Keratinocyte (primary cell): Measurements from ENCODE around the gene AGAP1. TPM values are rescaled to one million over a fixed set of nuclear protein-coding genes. Genes with fewer than 3 reads are reported as not detected.

Experiments
- DNase-seq: peaks from one replicate; pipeline ENCODE4 v3.0.0-alpha.2; 2011; ENCODE audit warnings: low read depth, missing footprints, low spot score
- FAIRE-seq: peaks from 2 replicates; lab custom pipeline; 2011; peaks lifted over from hg19 to GRCh38; lab: Jason Lieb, UNC
- H2AFZ ChIP-seq: 2 replicates; pipeline ENCODE4 v1.6.0; 2012; ENCODE audit warnings: low read length, control low read depth, inconsistent platforms; ENCODE audit not compliant: control insufficient read depth
- H3K27ac ChIP-seq: 2 replicates; pipeline ENCODE4 v1.5.1; 2011; ENCODE audit warnings: low read length; ENCODE audit not compliant: control insufficient read depth, insufficient read depth
- H3K27me3 ChIP-seq: 3 replicates; pipeline ENCODE4 v1.6.0; 2011; ENCODE audit warnings: low read length; ENCODE audit not compliant: control insufficient read depth, insufficient read depth; ENCODE audit errors: extremely low read depth
- H3K36me3 ChIP-seq, 2 experiments: 2 replicates in 1 of 2; 3 replicates in 1 of 2; pipeline ENCODE4 v1.5.1; 2011; ENCODE audit warnings: low read length in 2 of 2, mild to moderate bottlenecking in 1 of 2; ENCODE audit not compliant: control insufficient read depth in 2 of 2, insufficient read depth in 2 of 2; ENCODE audit errors: extremely low read depth in 1 of 2
- H3K4me1 ChIP-seq: 3 replicates; pipeline ENCODE4 v1.5.1; 2011; ENCODE audit warnings: low read length; ENCODE audit not compliant: control insufficient read depth, insufficient read depth; ENCODE audit errors: extremely low read depth
- H3K4me2 ChIP-seq: 3 replicates; pipeline ENCODE4 v1.6.0; 2011; ENCODE audit warnings: low read depth, low read length; ENCODE audit not compliant: control insufficient read depth, insufficient read depth; ENCODE audit errors: extremely low read depth
- H3K4me3 ChIP-seq, 3 experiments: fragments of 200-600 bp in 1 of 3; sonication (generic) in 1 of 3; 2 replicates in 2 of 3; 3 replicates in 1 of 3; pipeline ENCODE4 v1.5.1; 2011 to 2016; ENCODE audit warnings: low read length in 3 of 3, mild to moderate bottlenecking in 3 of 3, control low read depth in 2 of 3, inconsistent platforms in 1 of 3, low read depth in 1 of 3, mixed read lengths in 1 of 3, mixed run types in 1 of 3, moderate library complexity in 1 of 3; ENCODE audit not compliant: control insufficient read depth in 2 of 3, insufficient read depth in 2 of 3; ENCODE audit errors: extremely low read depth in 1 of 3
- H3K79me2 ChIP-seq: 2 replicates; pipeline ENCODE4 v1.6.0; 2012; ENCODE audit warnings: low read length; ENCODE audit not compliant: control insufficient read depth, insufficient read depth
- H3K9ac ChIP-seq: 3 replicates; pipeline ENCODE4 v1.6.0; 2011; ENCODE audit warnings: low read length; ENCODE audit not compliant: control insufficient read depth, insufficient read depth; ENCODE audit errors: extremely low read depth
- H3K9me1 ChIP-seq: 3 replicates; pipeline ENCODE4 v1.6.0; 2011; ENCODE audit warnings: low read length; ENCODE audit not compliant: control insufficient read depth, insufficient read depth; ENCODE audit errors: extremely low read depth
- H3K9me3 ChIP-seq: 2 replicates; pipeline ENCODE4 v1.5.1; 2012; ENCODE audit warnings: low read depth, low read length; ENCODE audit not compliant: control insufficient read depth
- H4K20me1 ChIP-seq: 3 replicates; pipeline ENCODE4 v1.6.0; 2011; ENCODE audit warnings: low read length; ENCODE audit not compliant: control insufficient read depth, insufficient read depth; ENCODE audit errors: extremely low read depth
- EZH2 ChIP-seq: IDR thresholded peaks from one replicate; pipeline ENCODE4 v1.6.1; 2012; ENCODE audit warnings: inconsistent platforms, mild to moderate bottlenecking, low read length, moderate library complexity
- dilution Hi-C: fragments of 300-500 bp; cut with MboI; formaldehyde crosslinking; loops from one replicate; pipeline ENCODE4 v1.7.0; 2020; ENCODE audit warnings: low sequenced_read_pairs; ENCODE audit not compliant: extremely low pct_ligation_motif_present
- polyA plus RNA-seq, 5 experiments: library from polyadenylated mRNA; depleted of rRNA in 3 of 5; stranded (reverse) in 3 of 5; stranded (forward) in 1 of 5; unstranded in 1 of 5; fragments of >200 nt; gene quantifications; 1 replicate in 1 of 5; 2 replicates in 3 of 5; 3 replicates in 1 of 5; pipeline versions ENCODE4 v1.2.1 to v1.2.3, GENCODE V29; 2011 to 2012; ENCODE audit warnings: missing spikeins in 2 of 5, low read depth in 1 of 5, low replicate concordance in 1 of 5
- TF ChIP-seq, protein P1 (sequence below), 3 experiments: IDR thresholded peaks in 1 of 3; conservative IDR thresholded peaks in 1 of 3; optimal IDR thresholded peaks in 1 of 3; 2 replicates in 2 of 3; 3 replicates in 1 of 3; pipeline versions ENCODE3 to v1.5.1; 2011; ENCODE audit warnings: low read length in 3 of 3, mild to moderate bottlenecking in 3 of 3, moderate library complexity in 2 of 3, control low read depth in 1 of 3, inconsistent platforms in 1 of 3; ENCODE audit not compliant: insufficient read depth in 2 of 3; ENCODE audit errors: extremely low read depth in 1 of 3

Gene AGAP1
- polyA plus RNA-seq, 1 donor (not counting 4 experiments of a cell fraction or from before 2014, with no cell fraction given), result 12.6 TPM

DNA sequence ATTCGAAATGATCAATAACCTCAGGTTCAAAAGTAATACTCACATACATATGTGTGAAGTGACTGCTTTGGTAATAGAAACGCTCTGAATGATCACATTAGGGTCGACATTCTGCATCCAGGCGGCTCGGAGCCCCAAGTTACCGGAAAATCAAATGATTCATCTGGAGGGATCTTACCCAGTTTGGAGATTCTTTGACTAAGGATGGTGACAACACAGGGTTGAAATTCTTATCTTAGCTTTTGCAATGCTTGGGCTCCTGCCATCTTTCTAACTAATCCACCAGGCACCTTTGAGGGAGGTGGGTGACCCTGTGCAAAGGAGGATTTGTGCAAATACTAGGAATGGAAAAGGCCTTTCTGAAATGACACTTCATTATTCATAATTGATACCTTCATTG, 663.5 kb downstream of the AGAP1 start:
- H3K9me1 ChIP-seq, result no peaks in the 10 kb centered on the region
- H3K4me1 ChIP-seq, result peaks cover 9% of the 10 kb centered on the region
- DNase-seq (no peak), FAIRE-seq (no peak)
- no peak overlapping the region for H3K4me2 ChIP-seq
- H2AFZ ChIP-seq, result no peak overlapping the region
- no peaks in the 10 kb centered on the region for H3K79me2 ChIP-seq
- dilution Hi-C loops, result no loop called here
- no peaks in the 10 kb centered on the region for H3K9me3 ChIP-seq
- TF ChIP-seq, protein P1, sequence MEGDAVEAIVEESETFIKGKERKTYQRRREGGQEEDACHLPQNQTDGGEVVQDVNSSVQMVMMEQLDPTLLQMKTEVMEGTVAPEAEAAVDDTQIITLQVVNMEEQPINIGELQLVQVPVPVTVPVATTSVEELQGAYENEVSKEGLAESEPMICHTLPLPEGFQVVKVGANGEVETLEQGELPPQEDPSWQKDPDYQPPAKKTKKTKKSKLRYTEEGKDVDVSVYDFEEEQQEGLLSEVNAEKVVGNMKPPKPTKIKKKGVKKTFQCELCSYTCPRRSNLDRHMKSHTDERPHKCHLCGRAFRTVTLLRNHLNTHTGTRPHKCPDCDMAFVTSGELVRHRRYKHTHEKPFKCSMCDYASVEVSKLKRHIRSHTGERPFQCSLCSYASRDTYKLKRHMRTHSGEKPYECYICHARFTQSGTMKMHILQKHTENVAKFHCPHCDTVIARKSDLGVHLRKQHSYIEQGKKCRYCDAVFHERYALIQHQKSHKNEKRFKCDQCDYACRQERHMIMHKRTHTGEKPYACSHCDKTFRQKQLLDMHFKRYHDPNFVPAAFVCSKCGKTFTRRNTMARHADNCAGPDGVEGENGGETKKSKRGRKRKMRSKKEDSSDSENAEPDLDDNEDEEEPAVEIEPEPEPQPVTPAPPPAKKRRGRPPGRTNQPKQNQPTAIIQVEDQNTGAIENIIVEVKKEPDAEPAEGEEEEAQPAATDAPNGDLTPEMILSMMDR (optimal IDR thresholded peaks at IDR 0.05 in 1 of 3, IDR thresholded peaks at IDR 0.05 in 1 of 3, conservative IDR thresholded peaks at IDR 0.05 in 1 of 3; ENCODE audit: extremely low read depth in 1 of 3, insufficient read depth in 2 of 3, low read length in 3 of 3), result no peak
- TF ChIP-seq EZH2, result no peak
- no peak overlapping the region for H3K4me3 ChIP-seq
- H3K9ac ChIP-seq, result no peak overlapping the region
- no peaks in the 10 kb centered on the region for H3K36me3 ChIP-seq
- H3K27me3 ChIP-seq, result peaks cover 19% of the 10 kb centered on the region
- H4K20me1 ChIP-seq, result no peaks in the 10 kb centered on the region
- no peak overlapping the region for H3K27ac ChIP-seq

DNA sequence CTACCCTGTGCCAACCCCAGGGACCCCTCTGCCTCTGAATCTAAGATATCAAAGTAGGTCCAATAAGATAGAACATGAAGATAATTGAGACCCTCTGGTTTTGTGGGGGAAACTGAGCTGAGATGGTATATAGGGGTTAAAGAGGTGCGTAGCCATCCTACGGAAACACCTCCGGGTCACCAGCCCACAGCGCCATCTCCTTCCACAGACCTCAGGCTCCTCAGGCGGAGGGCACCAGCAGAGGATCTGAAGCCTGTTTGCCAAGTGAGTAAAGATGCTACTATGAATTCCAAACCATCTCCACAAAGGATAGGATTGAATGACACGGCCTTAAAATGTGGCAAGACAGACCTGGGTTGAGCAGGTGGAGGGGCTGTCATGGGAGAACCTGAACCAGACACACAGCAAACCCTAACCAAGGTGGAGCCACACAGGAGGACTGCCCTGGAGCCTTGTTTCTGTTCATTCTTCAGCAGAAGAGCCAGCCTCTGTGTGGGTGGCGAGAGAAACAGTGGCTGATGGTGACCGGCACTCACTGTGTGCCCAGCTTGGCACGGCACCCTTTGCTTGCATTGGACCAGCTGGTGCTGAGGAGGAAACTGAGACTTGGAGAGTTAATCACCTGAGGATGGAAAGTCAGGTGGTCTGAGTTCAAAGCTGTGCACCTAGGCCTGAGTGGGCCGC, 664.1 kb downstream of the AGAP1 start:
- peaks cover 19% of the 10 kb centered on the region for H3K27me3 ChIP-seq

More for the DNA sequence above, 664.1 kb downstream of the AGAP1 start:
- Histone ChIP-seq H3K79me2 (no peaks in the 10 kb centered on the region), H3K9me1 (no peaks in the 10 kb centered on the region), H3K4me2 (no peak overlapping the region), H4K20me1 (no peaks in the 10 kb centered on the region), H3K9me3 (no peaks in the 10 kb centered on the region), H2AFZ (no peak overlapping the region), H3K4me1 (peaks cover 14% of the 10 kb centered on the region), H3K36me3 (no peaks in the 10 kb centered on the region), H3K4me3 (no peak overlapping the region), H3K27ac (no peak overlapping the region), H3K9ac (no peak overlapping the region)
- no peak for FAIRE-seq
- no peak for TF ChIP-seq EZH2
- TF ChIP-seq, protein P1 (optimal IDR thresholded peaks at IDR 0.05 in 1 of 3, IDR thresholded peaks at IDR 0.05 in 1 of 3, conservative IDR thresholded peaks at IDR 0.05 in 1 of 3; ENCODE audit: extremely low read depth in 1 of 3, insufficient read depth in 2 of 3, low read length in 3 of 3), result no peak
- no peak for DNase-seq
- dilution Hi-C loops, result no loop called here
